Activated T-cell treated with anti-CD3 and anti-CD28 coated beads for 1 hour (primary cell): Measurements from ENCODE around the gene TTLL6.

ENCODE experiments used
- DNase-seq: peaks from one replicate; pipeline ENCODE4 v3.0.0-alpha.2; 2020; ENCODE audit warnings: low read depth

Gene TTLL6

GRCh38 chr17:48759288-48759687 lies 57.7 kb downstream of the TTLL6 start:
- no peak for DNase-seq

DNA sequence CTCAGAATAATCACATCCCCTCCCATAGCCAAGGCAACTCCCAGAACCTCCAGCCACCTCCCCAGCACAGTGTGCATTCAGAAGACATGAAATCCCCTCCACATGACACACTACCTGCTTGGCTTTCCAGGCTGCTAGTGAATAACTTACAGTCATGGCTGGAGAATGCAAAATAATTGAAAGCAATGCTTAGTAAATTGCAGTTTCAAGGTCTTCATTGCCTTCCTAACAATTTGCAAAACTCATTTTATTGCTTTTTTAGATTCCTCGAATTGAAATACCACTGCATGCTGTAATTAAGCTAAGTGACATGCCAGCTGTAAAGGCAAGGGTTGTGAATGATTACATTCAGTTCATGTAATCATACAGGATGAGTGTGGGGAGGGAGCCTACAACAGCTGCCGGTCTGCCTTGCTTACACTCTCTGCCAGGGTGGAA lies 59.5 kb downstream of the TTLL6 start:
- DNase-seq, result no peak

DNA sequence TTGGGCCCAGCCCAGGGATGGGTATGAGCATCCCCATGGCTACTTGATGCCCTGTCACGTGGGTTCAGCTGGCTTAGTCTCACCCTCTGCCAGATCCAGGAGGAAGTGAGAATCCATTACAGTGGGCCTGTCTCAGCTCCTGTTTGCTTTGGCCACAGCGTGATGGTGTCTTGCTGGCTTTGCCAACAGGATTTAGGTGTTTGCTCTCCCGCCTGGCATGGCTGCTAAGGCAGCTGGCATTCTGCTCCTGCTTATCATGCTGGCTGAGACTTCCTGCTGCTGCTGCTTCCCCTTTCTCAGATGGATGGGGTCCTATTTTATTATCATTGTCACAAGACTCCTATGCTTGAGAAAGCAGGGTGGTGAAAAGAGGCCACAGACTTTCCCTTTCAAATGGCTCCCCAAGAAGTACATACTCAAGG lies 60.2 kb downstream of the TTLL6 start:
- no peak for DNase-seq

GRCh38 chr17:48755356-48755755 lies 61.7 kb downstream of the TTLL6 start:
- no peak for DNase-seq

DNA sequence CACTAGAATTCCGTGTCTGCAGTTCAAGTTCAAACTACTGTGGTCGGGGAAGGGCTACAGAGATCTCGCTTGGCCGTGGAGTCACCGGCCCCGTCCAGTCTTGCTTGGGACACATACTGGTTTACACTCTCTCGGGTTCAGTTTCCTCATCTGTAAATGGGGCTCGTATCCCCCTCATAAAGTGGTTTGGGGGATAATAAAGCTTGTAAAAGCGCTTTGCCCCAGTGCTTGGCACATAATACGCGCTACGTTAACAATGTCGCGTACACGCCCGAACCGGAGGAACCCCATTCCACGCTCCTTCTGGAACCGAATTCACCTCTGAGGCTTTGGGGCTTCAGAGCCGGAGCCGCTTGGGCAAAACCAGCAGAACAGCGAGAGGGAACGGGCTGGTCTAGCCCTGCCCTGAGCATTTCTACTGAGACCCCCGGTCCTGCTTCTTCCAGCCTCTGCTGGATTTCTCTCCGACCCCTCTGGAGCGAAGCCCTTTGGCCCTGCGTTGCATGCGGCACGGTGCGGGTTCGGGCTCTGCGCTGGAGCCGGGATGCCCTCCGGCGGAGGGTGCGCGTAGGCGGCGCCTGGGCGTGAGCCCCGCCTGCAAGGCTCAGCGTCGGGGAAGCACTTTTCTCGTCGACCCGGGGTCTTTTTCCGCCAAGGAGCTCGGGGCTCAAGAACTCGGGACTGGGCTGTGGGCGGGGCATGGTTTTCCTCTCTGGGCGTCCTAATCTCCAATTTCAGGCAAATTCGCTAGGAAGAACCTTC lies 62.3 kb downstream of the TTLL6 start:
- no peak for DNase-seq

DNA sequence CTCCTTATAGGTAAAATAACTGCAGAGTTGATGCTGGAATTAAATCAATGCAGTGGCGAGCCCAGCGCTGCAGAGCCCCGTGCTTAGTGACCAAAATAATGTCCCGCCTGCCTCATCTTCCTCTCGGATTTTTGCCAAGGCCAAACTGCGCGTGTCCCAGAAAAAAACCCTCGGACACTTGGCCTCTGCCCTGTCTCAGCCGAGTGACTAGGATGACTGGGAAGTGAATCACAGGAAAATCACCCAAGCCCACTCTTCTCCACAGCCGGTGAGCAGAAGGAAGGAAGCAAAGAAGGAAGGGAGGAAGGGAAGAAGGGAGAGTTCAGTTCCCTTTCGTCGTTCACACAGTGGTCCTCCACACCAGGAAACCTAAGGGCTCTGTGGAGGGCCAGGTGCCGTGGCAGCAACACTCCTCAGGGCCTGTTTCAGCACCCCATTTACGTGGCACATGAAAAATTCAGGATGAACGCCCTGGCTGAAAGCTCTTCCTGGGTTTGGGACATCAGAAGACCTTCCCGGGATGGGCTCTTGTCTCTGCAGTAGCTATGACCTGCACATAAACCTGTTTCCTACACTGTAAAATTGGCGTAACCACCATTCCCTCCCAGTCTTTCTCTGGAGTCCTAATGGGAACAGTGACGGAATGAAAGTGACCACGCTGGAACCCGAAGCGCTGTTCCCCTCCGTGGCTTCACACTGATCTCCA lies 63.1 kb downstream of the TTLL6 start:
- no peak for DNase-seq

GRCh38 chr17:48752399-48753288 lies 64.4 kb downstream of the TTLL6 start:
- no peak for DNase-seq

DNA sequence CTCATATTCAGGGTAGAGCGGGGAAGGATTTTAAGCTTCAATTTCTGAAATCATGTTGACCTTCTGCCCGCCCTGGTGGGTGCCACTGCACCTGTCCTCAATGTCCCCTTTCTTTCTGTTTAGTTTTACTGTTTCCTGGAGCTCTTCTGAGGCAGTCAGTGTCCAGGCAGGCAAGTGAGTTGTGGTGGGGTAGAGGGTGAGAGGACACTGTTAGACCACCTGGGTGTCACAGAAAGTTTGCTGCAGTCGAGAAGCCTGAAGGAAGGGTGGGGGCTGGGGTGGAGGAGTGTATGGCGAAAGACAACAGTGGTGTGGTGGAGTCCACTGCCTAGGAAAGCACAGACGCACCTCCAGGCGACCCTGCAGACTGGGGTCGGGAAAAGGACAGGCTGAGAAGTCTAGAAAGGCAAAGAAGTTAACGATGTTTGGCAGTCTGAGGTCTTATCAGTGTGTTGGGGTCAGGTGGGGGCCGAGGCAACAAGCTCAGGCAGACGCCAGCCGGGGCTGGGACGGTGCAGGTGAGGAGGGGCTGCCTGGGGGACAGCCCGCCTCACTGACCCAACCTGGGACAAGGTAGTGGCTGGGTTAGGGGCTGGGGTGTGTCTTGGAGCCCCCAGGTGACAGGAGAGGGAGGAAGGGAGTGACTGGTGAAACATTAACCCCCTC lies 65.2 kb downstream of the TTLL6 start:
- no peak for DNase-seq

- no peak for DNase-seq
These were observed 65.9 kb downstream of the TTLL6 start for GRCh38 chr17:48751172-48751571.

- DNase-seq, result no peak
These were observed 67.1 kb downstream of the TTLL6 start for GRCh38 chr17:48749621-48750553.

- no peak for DNase-seq
These were observed 68.1 kb downstream of the TTLL6 start for GRCh38 chr17:48748718-48749566.

- DNase-seq, result no peak
These were observed 69.3 kb downstream of the TTLL6 start for GRCh38 chr17:48747445-48748363.

DNA sequence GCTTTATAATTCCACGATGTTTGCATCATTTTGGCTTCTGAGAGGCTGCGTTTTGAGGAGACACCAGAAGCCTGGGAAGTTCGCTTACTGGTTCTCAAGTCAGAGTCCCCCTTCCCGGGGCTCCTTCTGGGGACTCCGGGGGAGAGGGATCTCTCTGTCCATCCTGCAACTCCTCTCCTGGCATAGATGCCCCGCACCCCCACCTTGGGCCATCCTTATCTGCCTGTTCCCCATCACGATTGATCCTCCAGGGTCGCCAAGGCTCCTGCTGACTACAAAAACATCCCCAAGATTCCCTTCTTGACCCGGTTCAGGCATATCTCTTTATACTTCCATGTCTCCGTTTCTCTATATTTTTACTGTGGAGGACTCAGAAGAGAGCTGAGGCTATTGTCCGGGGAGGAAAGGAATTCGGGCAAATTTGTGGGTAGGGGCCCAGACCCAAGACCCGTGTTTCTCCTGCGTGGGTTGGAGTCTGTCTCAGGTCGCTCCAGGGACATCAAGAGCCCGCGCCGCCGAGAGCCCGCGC lies 70.0 kb downstream of the TTLL6 start:
- no peak for DNase-seq

GRCh38 chr17:48745381-48746275 lies 71.4 kb downstream of the TTLL6 start:
- DNase-seq, result no peak

DNA sequence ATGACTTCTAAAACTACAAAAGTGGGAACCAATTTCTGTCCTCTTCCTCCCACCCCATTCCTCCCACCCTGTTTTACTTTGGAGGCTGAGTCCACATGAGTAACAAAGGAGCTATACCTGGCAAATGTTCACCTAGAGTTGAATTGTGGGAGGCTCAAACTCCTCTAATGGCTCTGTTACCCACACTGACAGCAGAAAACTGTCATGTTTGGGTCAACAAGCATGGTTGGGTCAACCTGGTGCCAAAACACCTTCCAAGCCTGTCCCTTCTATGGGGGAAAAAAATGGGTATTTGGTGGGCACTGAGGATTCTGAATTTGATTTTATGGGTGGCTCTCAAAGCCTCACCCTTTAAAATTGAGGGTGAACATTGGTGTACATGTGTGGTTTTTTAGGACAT lies 76.5 kb downstream of the TTLL6 start:
- no peak for DNase-seq

DNA sequence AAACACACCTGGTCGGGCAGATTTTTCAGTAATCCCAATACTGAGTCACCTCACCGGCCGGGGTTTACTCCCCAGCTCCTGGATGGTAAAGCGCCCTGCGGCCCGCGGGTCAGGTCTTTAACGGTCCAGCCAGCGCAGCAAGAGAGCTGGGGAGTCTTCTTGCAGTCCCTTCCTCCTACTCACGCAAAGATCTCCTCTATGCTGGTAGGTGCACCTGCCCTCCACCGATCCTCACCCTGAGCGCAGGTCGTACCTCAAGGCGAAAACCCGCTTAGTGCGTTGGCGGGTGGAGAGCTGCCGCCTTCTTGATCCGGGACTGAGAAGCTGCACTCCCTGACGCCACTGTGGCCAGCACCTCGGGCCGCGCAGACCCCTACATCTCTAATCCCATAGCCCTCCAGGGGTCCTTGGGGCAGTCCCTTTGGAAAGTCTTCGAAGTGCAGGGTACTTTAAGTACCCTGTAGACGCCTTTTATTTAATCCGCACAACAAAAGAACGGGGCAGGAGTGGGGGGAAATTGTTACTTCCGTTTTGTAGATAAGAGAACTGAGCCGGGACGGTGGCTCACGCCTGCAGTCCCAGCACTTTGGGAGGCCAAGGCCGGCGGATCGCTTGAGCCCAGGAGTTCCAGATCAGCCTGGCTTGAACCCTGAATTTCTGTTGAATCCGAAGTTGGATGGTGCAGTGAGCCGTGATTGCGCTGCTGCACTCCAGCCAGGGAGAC lies 78.1 kb downstream of the TTLL6 start:
- DNase-seq, result no peak

DNA sequence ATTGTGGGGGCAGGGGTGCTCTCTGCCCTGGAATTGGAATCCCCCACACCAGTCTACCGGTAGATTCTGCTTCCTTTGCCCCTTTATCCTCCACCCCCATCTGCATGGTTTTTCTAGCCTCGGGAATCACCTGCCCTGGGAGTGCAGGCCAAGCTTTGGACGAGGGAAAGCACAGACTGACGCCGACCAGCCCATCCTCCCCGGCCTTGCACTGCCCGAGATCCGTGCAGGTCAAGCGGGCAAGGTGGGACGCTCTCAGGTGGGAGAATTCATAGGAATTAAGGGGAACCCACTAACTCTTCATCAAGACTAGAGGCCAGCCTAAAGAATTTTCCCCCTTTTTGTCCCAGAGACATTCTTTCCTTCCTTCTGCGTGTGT lies 78.6 kb downstream of the TTLL6 start:
- no peak for DNase-seq
